Jurkat, Clone E6-1 (cell line): ENCODE results near the gene VIT.
A peak's percentile ranks its signal among the peaks of the same experiment; 100 is the strongest.
"Not testable (repeated sequence)": the region's sequence is repeated elsewhere in the genome, so short reads cannot be mapped to it uniquely, and the experiment has no call there.

Source experiments
- DNase-seq: peaks from one replicate; pipeline ENCODE4 v3.0.0-alpha.2; 2011; ENCODE audit warnings: low read depth, low spot score
- H3K4me3 ChIP-seq: 2 replicates; pipeline ENCODE4 v1.5.1; 2011; ENCODE audit warnings: mild to moderate bottlenecking, low read length, control low read depth, moderate library complexity

Gene VIT

DNA sequence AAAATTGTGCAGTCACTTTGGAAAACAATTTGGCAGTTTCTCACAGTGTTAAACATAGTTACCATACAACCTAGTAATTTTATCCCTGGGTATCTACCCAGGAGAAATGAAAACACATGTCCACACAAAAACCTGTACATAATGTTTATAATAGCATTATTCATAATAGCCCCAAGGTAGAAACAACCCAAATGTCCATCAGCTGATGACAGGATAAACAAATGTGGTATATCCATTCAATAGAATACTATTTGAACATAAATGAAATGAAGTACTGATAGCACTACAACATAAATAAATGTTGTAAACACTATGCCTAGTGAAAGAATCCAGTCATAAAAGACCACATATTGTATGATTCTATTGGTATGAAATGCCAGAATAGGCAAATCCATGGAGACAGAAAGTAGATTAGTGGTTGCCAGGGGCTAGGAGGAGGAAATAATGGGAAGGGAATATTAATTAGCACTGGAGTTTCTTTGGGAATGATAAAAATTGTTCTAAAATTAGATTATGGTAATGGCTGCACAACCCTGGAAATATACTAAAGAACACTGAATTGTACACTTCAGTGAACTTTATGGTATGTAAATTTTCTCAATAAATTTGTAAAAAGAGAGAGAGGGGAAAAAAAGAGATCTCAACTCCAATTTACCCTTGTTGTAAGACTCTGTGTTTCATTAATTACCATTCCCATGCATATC is 20.8 kb upstream of the VIT start:
- H3K4me3 ChIP-seq, result no peak overlapping the region
- DNase-seq, result no peak

- no peak for DNase-seq
- H3K4me3 ChIP-seq, result no peak overlapping the region
Observed at GRCh38 chr2:36676364-36676763, 20.1 kb upstream of the VIT start.

GRCh38 chr2:36677386-36677785 is 19.1 kb upstream of the VIT start:
- peak; percentile 26 for DNase-seq
- no peak overlapping the region for H3K4me3 ChIP-seq

DNA sequence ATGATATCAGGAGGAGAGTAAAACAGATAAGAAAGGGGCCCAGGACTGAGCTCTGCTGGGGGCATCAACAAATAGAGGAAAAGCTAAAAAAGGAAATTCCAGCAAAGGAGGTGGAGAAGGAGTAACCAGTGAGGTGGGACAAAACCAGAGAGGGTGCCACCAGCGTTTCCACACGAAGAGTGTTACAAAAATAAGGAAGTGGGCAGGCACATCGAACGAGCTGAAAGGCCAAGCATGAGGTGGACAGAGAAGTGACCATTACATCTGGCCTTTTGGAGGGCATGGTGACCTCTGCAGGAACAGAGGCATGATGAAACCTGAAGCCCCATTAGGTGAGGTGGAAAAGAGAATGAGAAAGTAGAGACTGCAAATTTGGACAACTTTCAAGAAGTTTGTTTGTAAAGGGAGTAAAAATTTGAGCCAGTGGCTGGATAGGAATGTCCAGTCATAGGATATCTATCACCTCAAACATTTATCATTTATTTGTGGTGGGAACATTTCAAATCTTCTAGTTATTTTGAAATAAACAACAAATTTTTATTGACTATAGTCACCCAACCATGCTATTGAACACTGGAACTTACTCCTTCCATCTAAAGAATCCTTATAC is 18.4 kb upstream of the VIT start:
- H3K4me3 ChIP-seq, result no peak overlapping the region
- no peak for DNase-seq

DNA sequence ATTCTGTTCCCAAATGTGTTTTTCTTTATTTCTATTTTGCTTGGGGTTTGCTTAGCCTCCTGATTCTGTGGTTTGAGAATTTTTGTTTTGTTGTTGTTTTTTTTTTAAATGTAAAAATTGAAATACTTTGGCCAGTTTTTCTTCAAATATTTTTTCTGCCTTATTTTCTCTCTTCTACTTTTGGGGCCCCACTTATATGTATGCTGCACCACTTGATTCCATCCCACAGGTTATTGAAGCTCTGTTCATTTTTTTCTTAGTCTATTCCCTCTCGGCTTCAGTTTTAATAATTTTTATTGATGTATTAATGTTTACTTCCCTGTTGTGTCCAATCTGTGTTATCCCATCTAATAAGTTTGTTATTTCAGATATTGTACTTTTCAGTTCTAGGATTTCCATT is 17.7 kb upstream of the VIT start:
- DNase-seq, result no peak
- no peak overlapping the region for H3K4me3 ChIP-seq

DNA sequence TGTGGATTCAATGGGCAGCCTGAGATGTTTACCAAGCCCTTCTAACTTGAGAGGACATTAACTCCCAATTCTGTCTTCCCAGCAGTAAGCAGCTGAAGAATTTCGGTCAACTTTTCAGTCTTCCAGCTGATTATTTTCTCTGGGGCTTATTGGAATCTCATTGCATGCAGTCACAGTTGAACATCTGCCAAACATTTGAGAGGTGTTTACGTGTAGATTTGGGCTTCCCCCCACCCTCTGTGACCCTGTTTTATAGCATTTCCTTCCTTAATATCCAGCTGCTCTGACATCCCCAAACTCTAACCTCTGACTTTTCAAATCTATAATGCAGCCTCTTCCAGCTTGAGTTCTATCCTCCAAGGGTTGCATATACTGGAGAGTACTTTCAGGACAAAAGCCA is 16.5 kb upstream of the VIT start:
- DNase-seq, result no peak
- H3K4me3 ChIP-seq, result no peak overlapping the region

GRCh38 chr2:36682562-36682961 is 13.9 kb upstream of the VIT start:
- no peak for DNase-seq
- H3K4me3 ChIP-seq, result no peak overlapping the region

DNA sequence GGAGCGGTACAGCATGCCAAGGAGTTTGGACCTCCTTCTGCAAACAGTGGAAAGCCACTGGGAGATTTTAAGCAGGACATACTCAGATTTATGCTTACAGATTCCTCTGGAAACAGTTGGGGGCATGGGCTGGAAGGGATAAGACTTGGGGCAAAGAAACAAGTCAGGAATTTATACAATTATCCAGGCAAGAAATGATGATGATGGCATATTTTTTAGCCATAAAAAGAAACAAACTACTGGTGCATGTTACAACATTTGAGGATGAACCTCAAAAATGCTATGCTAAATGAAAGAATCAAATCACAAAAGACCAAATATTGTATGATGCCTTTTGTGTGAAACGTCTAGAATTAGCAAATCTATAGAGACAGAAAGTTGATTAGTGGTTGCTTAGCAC is 13.5 kb upstream of the VIT start:
- no peak overlapping the region for H3K4me3 ChIP-seq
- no peak for DNase-seq

DNA sequence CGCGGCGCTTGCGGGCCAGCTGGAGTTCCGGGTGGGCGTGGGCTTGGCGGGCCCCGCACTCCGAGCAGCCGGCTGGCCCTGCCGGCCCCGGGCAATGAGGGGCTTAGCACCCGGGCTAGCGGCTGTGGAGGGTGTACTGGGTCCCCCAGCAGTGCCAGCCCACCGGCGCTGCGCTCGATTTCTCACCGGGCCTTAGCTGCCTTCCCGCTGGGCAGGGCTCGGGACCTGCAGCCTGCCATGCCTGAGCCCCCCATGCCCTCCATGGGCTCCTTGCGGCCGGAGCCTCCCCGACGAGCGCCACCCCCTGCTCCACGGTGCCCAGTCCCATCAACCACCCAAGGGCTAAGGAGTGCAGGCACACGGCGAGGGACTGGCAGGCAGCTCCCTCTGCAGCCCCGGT is 8.2 kb upstream of the VIT start:
- DNase-seq, H3K4me3 ChIP-seq: not testable (repeated sequence)

DNA sequence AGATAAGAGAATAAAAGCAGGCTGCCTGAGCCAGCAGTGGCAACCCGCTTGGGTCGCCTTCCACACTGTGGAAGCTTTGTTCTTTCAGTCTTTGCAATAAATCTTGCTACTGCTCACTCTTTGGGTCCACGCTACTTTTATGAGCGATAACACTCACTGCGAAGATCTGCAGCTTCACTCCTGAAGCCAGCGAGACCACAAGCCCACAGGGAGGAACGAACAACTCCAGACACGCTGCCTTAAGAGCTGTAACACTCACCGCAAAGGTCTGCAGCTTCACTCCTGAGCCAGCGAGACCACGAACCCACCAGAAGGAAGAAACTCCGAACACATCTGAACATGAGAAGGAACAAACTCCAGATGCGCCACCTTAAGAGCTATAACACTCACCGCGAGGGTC is 7.5 kb upstream of the VIT start:
- DNase-seq, result not testable (repeated sequence)

GRCh38 chr2:36692121-36692520 is 4.4 kb upstream of the VIT start:
- DNase-seq, result no peak
- no peak overlapping the region for H3K4me3 ChIP-seq

More for the DNA sequence above, 7.5 kb upstream of the VIT start:
- H3K4me3 ChIP-seq, result not testable (repeated sequence)

DNA sequence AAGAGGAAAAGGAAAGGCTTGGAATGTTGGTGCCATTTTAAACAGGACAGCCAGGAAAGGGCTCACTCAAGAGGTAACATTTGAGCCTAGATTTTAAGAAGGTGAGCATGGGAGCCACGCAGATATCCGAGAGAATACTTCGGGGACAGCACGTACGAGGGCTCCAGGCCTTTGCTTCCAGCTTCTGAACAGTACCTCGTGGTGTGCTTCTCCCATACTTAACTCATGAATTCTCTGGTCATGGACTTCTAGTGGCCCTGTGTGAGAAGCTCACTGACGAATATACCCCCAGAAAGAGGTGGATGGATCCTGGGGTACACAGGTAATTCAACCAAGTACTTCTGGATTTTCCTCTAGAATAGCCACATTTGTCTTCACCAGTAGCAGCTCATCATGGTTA is 2.7 kb upstream of the VIT start:
- H3K4me3 ChIP-seq, result no peak overlapping the region
- no peak for DNase-seq

DNA sequence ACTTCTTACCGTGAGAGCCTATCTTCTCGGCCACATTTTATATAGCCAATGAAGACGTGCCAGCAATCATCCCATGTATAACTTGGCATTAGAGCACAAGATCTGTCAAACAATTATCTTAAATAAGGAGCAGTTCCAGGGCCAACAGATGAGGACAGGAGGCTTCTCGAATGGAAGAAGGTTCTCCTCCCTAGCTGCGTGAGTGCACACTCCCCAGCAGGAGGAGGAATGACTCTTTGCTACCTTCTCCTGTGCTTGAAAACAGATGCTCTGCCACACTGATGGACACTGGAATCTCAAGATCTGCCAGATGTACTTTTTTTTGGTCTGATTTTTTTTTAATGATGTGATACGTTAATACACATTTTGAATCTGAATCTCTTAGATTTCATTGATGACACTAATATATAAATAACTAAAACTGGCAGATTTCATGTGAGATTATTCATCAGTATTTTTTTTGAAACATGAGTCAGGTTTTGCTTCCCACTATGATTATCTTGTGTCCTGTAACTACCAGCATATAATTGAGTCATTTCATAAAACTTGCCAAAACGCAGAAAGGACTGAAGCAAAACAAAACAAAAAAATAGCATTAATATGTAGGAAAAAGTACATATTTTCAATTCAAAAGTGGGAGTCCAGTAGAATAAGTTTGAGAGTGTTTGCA is 626 bp upstream of the VIT start:
- no peak overlapping the region for H3K4me3 ChIP-seq
- DNase-seq, result no peak

DNA sequence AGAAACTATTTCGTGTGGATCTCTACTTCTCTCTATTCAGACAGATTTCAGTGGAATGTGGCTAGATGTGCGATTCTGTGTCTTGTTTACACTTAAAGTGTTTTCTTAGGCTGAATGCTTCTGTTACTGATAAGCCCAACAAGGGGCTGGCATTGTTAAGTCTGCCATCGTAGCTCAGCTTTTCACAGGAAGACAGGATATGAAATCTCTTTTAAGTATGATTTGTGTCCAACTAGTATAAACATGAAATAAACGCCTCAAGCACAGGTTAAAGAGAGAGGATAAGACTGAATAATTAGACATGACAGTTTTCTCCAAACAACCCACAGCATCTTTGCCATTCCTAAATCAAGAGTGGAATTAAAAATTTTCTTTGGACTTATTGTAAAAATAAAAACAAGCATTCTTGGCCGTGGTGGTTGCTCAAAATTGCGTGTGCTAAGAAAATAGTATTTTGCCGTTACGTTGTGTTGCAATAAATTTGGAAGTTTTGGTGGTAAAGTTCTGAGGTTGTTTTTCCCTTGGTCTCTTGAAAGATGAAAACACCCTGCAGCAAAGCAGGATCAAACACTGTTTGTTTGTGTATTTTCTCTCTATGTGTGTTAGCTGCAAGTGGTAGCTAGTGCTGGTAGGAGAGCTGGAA is 1.0 kb downstream of the VIT start:
- H3K4me3 ChIP-seq, result no peak overlapping the region
- DNase-seq, result no peak

DNA sequence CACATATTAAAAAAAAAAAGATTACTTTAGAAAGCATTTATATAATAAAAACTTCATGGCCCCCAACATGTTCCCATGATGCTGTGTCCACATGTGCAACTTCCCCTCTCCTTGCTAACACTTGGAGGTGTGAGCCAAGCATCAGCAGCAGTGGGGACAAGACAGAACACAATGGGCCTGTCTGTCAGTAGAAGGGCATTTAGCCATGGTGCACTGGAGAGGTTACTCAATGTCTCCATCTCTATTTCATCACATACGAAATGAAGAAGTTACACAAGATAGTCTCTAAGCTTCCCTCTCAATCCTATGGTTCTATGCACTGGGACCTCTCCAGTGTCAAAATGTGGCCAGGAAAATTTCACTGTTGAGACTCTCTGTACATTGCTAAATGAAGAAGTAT is 2.5 kb downstream of the VIT start:
- no peak overlapping the region for H3K4me3 ChIP-seq
- no peak for DNase-seq

GRCh38 chr2:36700311-36700710 is 3.8 kb downstream of the VIT start:
- no peak for DNase-seq
- no peak overlapping the region for H3K4me3 ChIP-seq

GRCh38 chr2:36701391-36701795 is 4.9 kb downstream of the VIT start:
- H3K4me3 ChIP-seq, result no peak overlapping the region
- no peak for DNase-seq

- DNase-seq, result no peak
- no peak overlapping the region for H3K4me3 ChIP-seq
Observed at GRCh38 chr2:36701918-36702317, 5.4 kb downstream of the VIT start.

DNA sequence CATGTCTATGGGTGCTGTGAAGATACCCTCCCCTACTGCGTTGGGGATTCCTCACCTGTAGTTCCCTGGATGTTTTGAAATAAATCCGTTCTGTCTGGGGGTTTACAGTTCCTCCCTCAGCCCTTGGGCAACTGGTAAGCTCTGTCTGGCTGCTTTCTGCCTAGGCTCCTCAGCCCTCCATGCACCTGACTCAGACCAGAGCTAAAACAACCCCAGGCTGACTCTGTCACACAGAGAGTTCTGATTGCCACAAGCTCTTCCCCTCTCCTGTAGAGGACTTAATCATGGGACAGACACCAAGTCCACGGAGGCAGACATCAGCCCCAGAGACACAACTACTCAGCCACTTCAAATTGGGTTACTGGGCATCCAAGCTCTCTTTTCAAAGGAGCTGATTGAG is 6.3 kb downstream of the VIT start:
- H3K4me3 ChIP-seq, result no peak overlapping the region
- DNase-seq, result no peak

- DNase-seq, result no peak
- H3K4me3 ChIP-seq, result no peak overlapping the region
Observed at GRCh38 chr2:36704475-36705150, 8.1 kb downstream of the VIT start.
